Aorta (tissue), 5 donors: ENCODE measurements around the gene CLMN. TPM values are rescaled to one million over a fixed set of nuclear protein-coding genes. Genes with fewer than 3 reads are reported as not detected.

Experiments
- ATAC-seq: fragments of 200-7000 bp; cut with Tn5 transposase; one replicate; pipeline ENCODE4 v1.9.1; 2022; ENCODE audit warnings: moderate library complexity; ENCODE audit not compliant: low FRiP score
- DNase-seq, 2 donors: peaks; one replicate each; pipeline ENCODE4 v3.0.0-alpha.2; 2020
- H3K27ac ChIP-seq, 2 donors: one replicate each; pipeline ENCODE4 v1.5.1; 2013; ENCODE audit warnings: low read length in 2 of 2, mild to moderate bottlenecking in 2 of 2, moderate library complexity in 2 of 2, control low read depth in 1 of 2, inconsistent platforms in 1 of 2, low read depth in 1 of 2
- H3K27me3 ChIP-seq, 2 donors: one replicate each; pipeline ENCODE4 v1.6.1; 2013; ENCODE audit warnings: control low read depth in 1 of 2, low read length in 1 of 2, mild to moderate bottlenecking in 1 of 2, moderate library complexity in 1 of 2; ENCODE audit not compliant: insufficient read depth in 2 of 2, control insufficient read depth in 1 of 2
- H3K36me3 ChIP-seq, 2 donors: one replicate each; pipeline ENCODE4 v1.6.1; 2013; ENCODE audit warnings: control low read depth in 1 of 2, low read length in 1 of 2, mild to moderate bottlenecking in 1 of 2; ENCODE audit not compliant: insufficient read depth in 2 of 2, control insufficient read depth in 1 of 2
- H3K4me1 ChIP-seq, 2 donors: one replicate each; pipeline ENCODE4 v1.6.1; 2013; ENCODE audit warnings: low read length in 2 of 2, control low read depth in 1 of 2, mild to moderate bottlenecking in 1 of 2, moderate library complexity in 1 of 2; ENCODE audit not compliant: insufficient read depth in 2 of 2, control insufficient read depth in 1 of 2
- H3K4me3 ChIP-seq, 2 donors: one replicate each; pipeline ENCODE4 v1.5.1; 2013; ENCODE audit warnings: low read length in 2 of 2, control low read depth in 1 of 2, mild to moderate bottlenecking in 1 of 2
- H3K9me3 ChIP-seq: one replicate; pipeline ENCODE4 v1.6.1; 2013; ENCODE audit warnings: mild to moderate bottlenecking, low read length; ENCODE audit not compliant: control insufficient read depth
- WGBS, 2 donors: extraction: QIAGEN DNeasy Blood & Tissue Kit; methylation state at CpG; one replicate each; pipeline ENCODE4 v1.1.7; 2013; 5-methylcytosine and 5-hydroxymethylcytosine counted together
- intact Hi-C, 2 donors: fragments of 100-400 bp; cut with DNase I; formaldehyde crosslinking; loops; one replicate each; pipeline versions ENCODE4 v1.14.2 to v1.15.0; 2022
- polyA plus RNA-seq, 2 donors: library from polyadenylated mRNA; stranded (reverse); fragments of 200-250 nt; gene quantifications; one replicate each; pipeline ENCODE4 v1.2.3, GENCODE V29; 2013
- total RNA-seq, 2 donors: library from RNA; stranded (reverse); fragmentation: NEBNext Ultra II Directional; extraction: Animal tissue kit (Norgen Biotek cat#: 25700); gene quantifications; one replicate each; pipeline ENCODE4 v1.2.1, GENCODE V29; 2021
- donor health status: healthy with polysubstance abuse.
- donor health status: Bipolar disorder and iron deficiency.
- donor health status: DM: no; HTN: no; CAD: no.
- donor health status: DM: no; HTN: no; CAD: no.
- donor health status: DM: yes; HTN: yes; CAD: no.

CLMN gene
- total and polyA plus RNA-seq, 4 donors, result 3.9 to 18.3 (median 11.0) TPM

DNA sequence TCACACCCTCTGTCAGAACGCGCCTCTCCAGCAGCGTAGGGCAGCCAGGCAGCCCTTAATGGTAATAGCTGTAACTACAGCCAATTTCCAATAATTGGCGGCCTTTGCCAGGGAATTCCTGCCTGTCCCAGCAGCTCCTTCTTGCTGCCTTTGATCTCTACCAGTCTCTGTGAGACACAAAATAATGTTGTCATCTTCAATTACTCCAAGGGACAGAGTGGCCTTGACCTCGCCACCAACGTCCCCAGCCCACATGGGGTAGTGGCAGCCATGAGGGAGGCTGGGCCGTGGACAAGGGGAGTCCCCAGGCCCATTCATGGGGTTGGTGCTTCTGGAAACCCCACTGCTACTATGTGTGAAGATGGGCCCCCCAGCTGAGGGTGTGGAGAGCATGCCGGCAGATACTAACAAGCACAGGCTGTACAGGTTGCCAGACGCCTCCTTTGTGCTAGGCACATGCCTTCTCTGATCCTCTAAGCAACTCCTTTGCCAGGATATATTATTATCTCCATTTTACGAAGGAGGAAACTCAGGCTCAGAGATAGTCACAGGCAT, 17.4 kb upstream of the CLMN start:
- WGBS, 2 donors, result 78 to 82% methylated on average over 10 of the region's 10 CpGs
- ATAC-seq, result no peak
- intact Hi-C loops, result no loop called here

DNA sequence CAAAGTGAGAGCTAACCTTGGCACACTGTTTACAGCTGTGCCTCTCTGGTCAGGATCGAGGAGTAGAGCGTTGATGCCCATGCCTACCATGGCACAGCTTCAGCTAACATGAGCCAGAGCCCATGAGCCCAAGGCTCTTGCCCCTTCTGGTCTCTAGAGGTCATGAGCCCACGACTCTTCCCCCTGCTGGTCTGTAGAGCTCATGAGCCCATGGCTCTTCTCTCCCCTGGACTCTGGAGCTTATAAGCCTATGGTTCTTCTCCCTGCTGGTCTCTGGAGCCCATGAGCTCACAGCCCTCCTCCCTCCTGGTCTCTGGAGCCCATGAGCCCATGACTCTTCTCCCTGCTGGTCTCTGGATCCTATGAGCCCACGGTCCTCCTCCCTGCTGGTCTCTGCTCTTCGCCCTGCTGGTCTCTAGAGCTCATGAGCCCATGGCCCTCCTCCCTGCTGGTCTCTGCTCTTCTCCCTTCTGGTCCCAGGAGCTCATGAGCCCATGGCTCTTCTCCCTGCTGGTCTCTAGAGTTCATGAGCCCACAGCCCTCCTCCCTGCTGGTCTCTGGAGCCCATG, 16.6 kb upstream of the CLMN start:
- no peaks in the 10 kb centered on the region for H3K4me1 ChIP-seq
- intact Hi-C loops, result no loop called here

More for the DNA sequence above, 17.4 kb upstream of the CLMN start:
- no peaks in the 10 kb centered on the region for H3K4me1 ChIP-seq
- H3K27ac ChIP-seq, result no peak overlapping the region
- no peak for DNase-seq
- no peak overlapping the region for H3K4me3 ChIP-seq
- no peaks in the 10 kb centered on the region for H3K36me3 ChIP-seq
- no peaks in the 10 kb centered on the region for H3K27me3 ChIP-seq
- H3K9me3 ChIP-seq, result peaks cover 4% of the 10 kb centered on the region

DNA sequence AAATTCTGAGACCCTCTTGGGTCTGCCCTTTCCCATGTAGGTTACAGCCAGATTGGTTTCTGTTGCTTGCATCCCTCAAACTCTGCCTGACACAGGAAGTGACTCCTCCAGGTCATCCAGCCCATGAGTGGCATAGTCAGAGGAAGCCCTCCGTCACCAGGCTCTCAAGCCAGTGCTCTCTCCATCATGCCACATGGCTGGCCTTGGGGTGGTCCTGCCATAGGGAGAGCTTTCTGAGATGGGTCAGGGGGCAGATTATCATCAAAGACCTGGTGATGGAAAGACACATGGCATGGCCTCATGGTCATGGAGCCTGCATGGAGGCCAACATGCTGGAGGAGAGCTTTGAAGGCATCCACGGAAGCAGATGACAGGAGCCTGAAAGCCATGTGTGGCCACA, 15.4 kb upstream of the CLMN start:
- DNase-seq (no peak), ATAC-seq (no peak)
- Histone ChIP-seq H3K36me3 (no peaks in the 10 kb centered on the region), H3K9me3 (peaks cover 4% of the 10 kb centered on the region), H3K4me3 (no peak overlapping the region), H3K4me1 (no peaks in the 10 kb centered on the region), H3K27me3 (no peaks in the 10 kb centered on the region), H3K27ac (no peak overlapping the region)
- intact Hi-C loops, result no loop called here
- WGBS, 2 donors, result 87 to 97% methylated on average over 2 of the region's 2 CpGs

More for the DNA sequence above, 16.6 kb upstream of the CLMN start:
- Histone ChIP-seq H3K9me3 (peaks cover 4% of the 10 kb centered on the region), H3K27me3 (no peaks in the 10 kb centered on the region), H3K4me3 (no peak overlapping the region), H3K27ac (no peak overlapping the region), H3K36me3 (no peaks in the 10 kb centered on the region)
- WGBS, 2 donors, result 85 to 89% methylated on average over 5 of the region's 5 CpGs
- no peak for ATAC-seq
- no peak for DNase-seq

DNA sequence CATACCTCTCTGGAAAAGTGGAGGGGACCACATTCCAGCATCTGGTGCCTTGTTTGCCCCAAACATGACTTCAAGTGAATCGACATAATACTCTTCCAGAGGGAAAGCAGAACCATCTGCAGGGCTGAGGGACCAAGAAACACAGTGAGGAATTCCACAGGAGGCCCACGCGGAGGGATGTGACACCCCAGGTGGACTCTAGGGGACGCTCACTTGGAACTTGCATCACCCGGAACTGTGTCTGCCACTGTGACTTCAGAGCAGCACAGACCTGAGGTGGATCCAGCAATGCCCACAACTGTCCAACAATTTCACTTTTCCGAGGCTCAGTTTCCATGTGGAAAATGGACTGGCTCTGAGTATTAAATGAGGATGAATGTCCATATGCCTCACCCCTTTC, 14.3 kb upstream of the CLMN start:
- H3K4me3 ChIP-seq, result no peak overlapping the region
- H3K4me1 ChIP-seq, result no peaks in the 10 kb centered on the region
- intact Hi-C loops, result no loop called here
- no peaks in the 10 kb centered on the region for H3K27me3 ChIP-seq
- H3K27ac ChIP-seq, result no peak overlapping the region
- H3K9me3 ChIP-seq, result peaks cover 4% of the 10 kb centered on the region
- ATAC-seq (no peak), DNase-seq (no peak)
- WGBS, 2 donors, result 68 to 78% methylated on average over 6 of the region's 6 CpGs
- no peaks in the 10 kb centered on the region for H3K36me3 ChIP-seq

DNA sequence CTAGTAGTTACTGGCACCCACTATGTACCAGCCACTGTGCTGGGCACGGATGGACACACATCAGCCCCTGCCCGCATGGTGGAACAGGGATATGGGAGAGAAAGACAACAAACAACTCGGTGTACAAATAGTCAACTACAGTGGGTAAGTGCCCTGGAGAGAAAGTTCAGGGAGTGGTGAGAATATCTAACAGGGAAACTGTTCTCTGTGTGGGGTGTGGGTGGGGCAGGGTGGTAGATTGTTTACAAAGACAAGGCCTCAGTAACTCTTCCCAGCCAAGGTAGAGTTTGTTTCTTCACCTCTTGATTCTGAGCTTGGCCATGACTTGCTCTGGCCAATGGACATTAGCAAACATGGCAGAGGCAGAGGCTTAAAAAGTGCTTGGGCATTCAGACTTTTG, 12.9 kb upstream of the CLMN start:
- no peak for ATAC-seq
- no peaks in the 10 kb centered on the region for H3K27me3 ChIP-seq
- no peak overlapping the region for H3K4me3 ChIP-seq
- 88 to 95% methylated on average over 3 of the region's 3 CpGs for WGBS, 2 donors
- intact Hi-C loops, result no loop called here
- H3K4me1 ChIP-seq, result no peaks in the 10 kb centered on the region
- peaks cover 4% of the 10 kb centered on the region for H3K9me3 ChIP-seq
- DNase-seq, result no peak
- H3K36me3 ChIP-seq, result no peaks in the 10 kb centered on the region
- H3K27ac ChIP-seq, result no peak overlapping the region

DNA sequence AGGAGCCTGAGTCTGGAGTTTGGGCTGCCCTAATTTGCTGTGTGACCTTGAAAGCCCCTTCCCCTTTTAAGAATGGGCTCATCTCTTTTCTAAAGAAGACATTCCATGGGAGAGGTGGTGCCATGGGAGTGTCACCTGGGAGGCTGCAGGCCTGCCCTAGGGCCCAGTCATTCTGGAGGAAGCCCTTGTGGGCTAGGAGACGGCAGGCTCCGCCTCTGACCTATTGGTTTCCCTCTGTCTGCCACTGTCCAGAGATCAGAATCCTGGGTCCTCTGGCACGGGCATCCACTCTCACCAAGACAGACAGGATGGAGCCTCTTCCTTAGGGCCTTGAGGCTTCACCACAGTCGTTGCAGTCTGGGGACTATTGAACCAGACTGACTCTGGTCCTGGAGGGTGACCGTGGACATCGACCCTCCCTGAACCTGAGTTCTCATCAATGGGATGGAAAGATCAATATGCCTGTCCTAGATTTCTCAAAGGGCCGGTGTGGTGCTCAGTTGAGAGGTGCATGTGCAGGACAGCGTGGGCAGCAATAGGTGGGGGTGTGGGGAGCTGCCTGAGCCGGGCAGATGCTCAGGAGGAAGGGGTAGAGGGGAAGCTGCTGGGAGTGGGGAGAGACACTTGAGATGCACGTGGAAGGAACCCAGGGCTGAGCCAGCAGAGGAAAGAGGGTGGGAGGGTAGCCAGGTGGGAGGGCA, 12.2 kb upstream of the CLMN start:
- Histone ChIP-seq H3K36me3 (no peaks in the 10 kb centered on the region), H3K27me3 (no peaks in the 10 kb centered on the region), H3K27ac (no peak overlapping the region), H3K4me1 (no peaks in the 10 kb centered on the region), H3K9me3 (peaks cover 4% of the 10 kb centered on the region), H3K4me3 (no peak overlapping the region)
- ATAC-seq (no peak), DNase-seq (no peak)
- 87 to 89% methylated on average over 10 of the region's 10 CpGs for WGBS, 2 donors
- intact Hi-C loops, result no loop called here

DNA sequence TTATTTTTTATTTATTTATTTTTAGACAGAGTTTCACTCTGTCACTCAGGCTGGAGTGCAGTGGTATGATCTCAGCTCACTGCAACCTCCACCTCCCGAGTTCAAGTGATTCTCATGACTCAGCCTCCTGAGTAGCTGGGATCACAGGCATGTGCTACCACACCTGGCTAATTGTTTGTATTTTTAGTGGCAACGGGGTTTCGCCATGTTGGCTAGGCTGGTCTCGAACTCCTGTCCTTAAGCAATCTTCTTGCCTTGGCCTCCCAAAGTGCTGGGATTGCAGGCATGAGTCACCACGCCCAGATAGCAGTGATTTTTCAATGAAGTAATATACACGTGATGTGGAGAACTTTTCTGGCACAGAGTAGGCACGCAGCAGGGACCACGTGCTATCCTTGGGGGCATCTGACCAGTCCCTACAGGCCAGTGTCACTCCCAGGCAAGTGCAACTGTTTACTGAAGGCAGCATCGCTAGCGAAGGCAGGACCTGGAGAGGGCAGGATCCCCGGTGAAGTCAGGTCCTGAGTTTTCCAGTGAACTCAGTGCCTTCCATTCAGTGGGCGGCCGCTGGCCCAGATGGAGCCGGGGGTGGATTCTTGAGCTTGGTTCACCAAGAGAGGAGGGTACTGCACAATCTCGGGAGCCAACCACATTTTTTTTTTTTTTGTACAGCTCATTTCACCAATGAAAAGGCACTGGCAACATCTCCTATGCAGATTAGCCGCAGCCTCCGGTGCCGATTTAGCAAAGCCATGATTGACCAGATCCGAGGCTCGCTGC, 11.1 kb upstream of the CLMN start:
- no peaks in the 10 kb centered on the region for H3K4me1 ChIP-seq
- no peak for DNase-seq
- intact Hi-C loops, result no loop called here
- ATAC-seq, result no peak
- no peak overlapping the region for H3K4me3 ChIP-seq
- no peaks in the 10 kb centered on the region for H3K36me3 ChIP-seq
- 81 to 91% methylated on average over 20 of the region's 20 CpGs for WGBS, 2 donors
- no peaks in the 10 kb centered on the region for H3K27me3 ChIP-seq
- no peak overlapping the region for H3K27ac ChIP-seq
- peaks cover 4% of the 10 kb centered on the region for H3K9me3 ChIP-seq

DNA sequence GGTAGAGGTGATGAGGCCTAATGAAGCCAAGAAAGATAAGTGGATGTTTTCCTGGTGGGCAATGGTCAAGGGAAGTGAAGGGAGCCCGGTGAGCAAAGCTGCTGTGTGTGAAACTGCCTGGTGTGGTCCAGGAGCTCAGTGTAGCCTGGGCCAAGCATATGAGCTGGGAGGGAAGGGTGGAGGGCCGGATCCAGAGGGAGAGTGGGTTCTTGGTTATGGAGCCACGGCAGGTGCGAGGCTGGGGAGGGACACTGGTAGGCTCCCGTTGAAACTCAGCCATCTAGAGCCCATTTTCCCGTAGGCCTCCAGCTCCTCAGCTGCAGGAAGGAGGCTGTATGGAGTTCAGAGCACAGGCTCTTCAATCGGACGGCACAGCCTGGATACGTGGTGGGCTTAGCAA, 10.2 kb upstream of the CLMN start:
- H3K4me3 ChIP-seq, result no peak overlapping the region
- no peaks in the 10 kb centered on the region for H3K27me3 ChIP-seq
- no peaks in the 10 kb centered on the region for H3K4me1 ChIP-seq
- WGBS, 2 donors, result 86 to 92% methylated on average over 9 of the region's 9 CpGs
- DNase-seq, result no peak
- peaks cover 2% of the 10 kb centered on the region for H3K9me3 ChIP-seq
- no peak for ATAC-seq
- no peaks in the 10 kb centered on the region for H3K36me3 ChIP-seq
- H3K27ac ChIP-seq, result no peak overlapping the region
- intact Hi-C loops, result no loop called here
